Breast epithelium (tissue), 4 donors: ENCODE results near the gene ATP7B. TPM values are rescaled to one million over a fixed set of nuclear protein-coding genes. Genes with fewer than 3 reads are reported as not detected.

Source experiments
- DNase-seq, 2 donors: peaks; one replicate each; pipeline ENCODE4 v3.0.0-alpha.2; 2019; ENCODE audit warnings: low spot score in 2 of 2
- H3K27ac ChIP-seq, 2 donors: fragments of 200-600 bp; sonication (generic) in 1 of 2; one replicate each; pipeline ENCODE4 v1.5.1; 2016 to 2019; ENCODE audit warnings: mild to moderate bottlenecking in 1 of 2
- H3K27me3 ChIP-seq, 2 donors: fragments of 200-600 bp; sonication (generic) in 1 of 2; one replicate each; pipeline versions ENCODE4 v1.5.1 to v1.6.0; 2017 to 2019; ENCODE audit warnings: control low read depth in 1 of 2, mild to moderate bottlenecking in 1 of 2
- H3K36me3 ChIP-seq: fragments of 200-600 bp; one replicate; pipeline ENCODE4 v1.5.1; 2019
- H3K4me1 ChIP-seq, 2 donors: fragments of 200-600 bp; sonication (generic); one replicate each; pipeline ENCODE4 v1.5.1; 2016 to 2019; ENCODE audit warnings: control low read depth in 1 of 2
- H3K4me3 ChIP-seq, 3 donors: fragments of 200-600 bp; sonication (generic); 1 replicate in 2 of 3; 2 replicates in 1 of 3; pipeline ENCODE4 v1.5.1; 2016 to 2019; ENCODE audit warnings: mild to moderate bottlenecking in 3 of 3, moderate library complexity in 2 of 3
- H3K9me3 ChIP-seq, 2 donors: fragments of 200-600 bp; sonication (generic) in 1 of 2; one replicate each; pipeline ENCODE4 v1.5.1; 2016 to 2019; ENCODE audit warnings: control low read depth in 1 of 2
- CTCF ChIP-seq, 3 donors: fragments of 450-650 bp; IDR thresholded peaks; one replicate each; pipeline ENCODE4 v1.5.1; 2016 to 2017; ENCODE audit warnings: antibody characterized with exemption in 3 of 3, mild to moderate bottlenecking in 3 of 3, moderate library complexity in 3 of 3
- POLR2A ChIP-seq: fragments of 450-650 bp; IDR thresholded peaks from one replicate; pipeline ENCODE4 v1.6.1; 2016; ENCODE audit warnings: antibody characterized with exemption, mild to moderate bottlenecking, moderate library complexity
- POLR2AphosphoS5 ChIP-seq, 3 donors: sonication (generic); formaldehyde crosslinking; IDR thresholded peaks; one replicate each; pipeline ENCODE4 v1.6.1; 2017; ENCODE audit warnings: antibody characterized with exemption in 3 of 3
- intact Hi-C: fragments of 100-400 bp; cut with DNase I; formaldehyde crosslinking; loops from one replicate; pipeline ENCODE4 v1.15.1; 2023; ENCODE audit warnings: low total_unique reads
- total RNA-seq, 3 donors: library from RNA; depleted of rRNA; stranded (reverse); fragments of >200 nt; gene quantifications; one replicate each; pipeline ENCODE4 v1.1.0, GENCODE V29; 2016

ATP7B gene
- total RNA-seq, 3 donors from 2014 or later, result 6.9 to 9.2 (median 7.2) TPM

- intact Hi-C loops, result no loop called here
- Histone ChIP-seq H3K36me3 (no peaks in the 10 kb centered on the region), H3K4me1 (no peaks in the 10 kb centered on the region), H3K9me3 (no peaks in the 10 kb centered on the region), H3K4me3 (peak within 1 kb of the TSS; percentile 94 to 98 (median 97)), H3K27me3 (no peaks in the 10 kb centered on the region), H3K27ac (peak within 1 kb of the TSS; percentile 75 to 79)
- peak; percentile 99 for DNase-seq
- TF ChIP-seq CTCF (IDR thresholded peaks at IDR 0.05) (no peak), POLR2AphosphoS5 (IDR thresholded peaks at IDR 0.05) (peak; percentile 45 to 80 (median 47)), POLR2A (no peak)
Measured at GRCh38 chr13:52011632-52012511, 622 bp upstream of the ATP7B start, which contains the start of gene ALG11. Gene ALG11 (plus strand): TSS chr13:52012398. CDS start chr13:52012419, 21 bp downstream.

GRCh38 chr13:52009946-52010345 lies 1.3 kb downstream of the ATP7B start:
- Histone ChIP-seq H3K4me3 (no peak overlapping the region), H3K9me3 (no peaks in the 10 kb centered on the region), H3K36me3 (no peaks in the 10 kb centered on the region), H3K27ac (no peak overlapping the region), H3K27me3 (no peaks in the 10 kb centered on the region), H3K4me1 (no peaks in the 10 kb centered on the region)
- intact Hi-C loops, result no loop called here
- DNase-seq, result no peak
- TF ChIP-seq CTCF (IDR thresholded peaks at IDR 0.05) (no peak), POLR2AphosphoS5 (IDR thresholded peaks at IDR 0.05) (no peak), POLR2A (no peak)

GRCh38 chr13:52006523-52007245 lies 4.6 kb downstream of the ATP7B start:
- no peak for DNase-seq
- no peak overlapping the region for H3K4me3 ChIP-seq
- H3K36me3 ChIP-seq, result no peaks in the 10 kb centered on the region
- no peaks in the 10 kb centered on the region for H3K4me1 ChIP-seq
- TF ChIP-seq POLR2A, result no peak
- no peak for TF ChIP-seq POLR2AphosphoS5 (IDR thresholded peaks at IDR 0.05)
- no peak for TF ChIP-seq CTCF (IDR thresholded peaks at IDR 0.05)
- H3K27me3 ChIP-seq, result no peaks in the 10 kb centered on the region
- intact Hi-C loops, result no loop called here
- H3K27ac ChIP-seq, result no peak overlapping the region
- no peaks in the 10 kb centered on the region for H3K9me3 ChIP-seq

- TF ChIP-seq POLR2A, result no peak
- intact Hi-C loops, result no loop called here
- no peaks in the 10 kb centered on the region for H3K4me1 ChIP-seq
Measured at GRCh38 chr13:52005841-52006522, 5.3 kb downstream of the ATP7B start.

GRCh38 chr13:52004511-52005170 lies 6.6 kb downstream of the ATP7B start:
- no peaks in the 10 kb centered on the region for H3K4me1 ChIP-seq
- intact Hi-C loops, result no loop called here
- no peak overlapping the region for H3K4me3 ChIP-seq
- TF ChIP-seq CTCF (IDR thresholded peaks at IDR 0.05) (no peak), POLR2AphosphoS5 (IDR thresholded peaks at IDR 0.05) (no peak)
- no peaks in the 10 kb centered on the region for H3K9me3 ChIP-seq
- no peaks in the 10 kb centered on the region for H3K27me3 ChIP-seq
- DNase-seq, result no peak
- H3K36me3 ChIP-seq, result no peaks in the 10 kb centered on the region
- no peak overlapping the region for H3K27ac ChIP-seq

More at GRCh38 chr13:52005841-52006522, 5.3 kb downstream of the ATP7B start:
- no peaks in the 10 kb centered on the region for H3K27me3 ChIP-seq
- no peak overlapping the region for H3K4me3 ChIP-seq
- H3K9me3 ChIP-seq, result no peaks in the 10 kb centered on the region
- H3K36me3 ChIP-seq, result no peaks in the 10 kb centered on the region
- no peak for DNase-seq
- no peak overlapping the region for H3K27ac ChIP-seq
